DLD1 (cell line): ENCODE results near the gene GNAI1.
"Not testable (repeated sequence)": the region's sequence is repeated elsewhere in the genome, so short reads cannot be mapped to it uniquely, and the experiment has no call there.

Experiments
- in situ Hi-C: cut with HindIII; loops from 2 replicates; pipeline ENCODE4 v1.10.0; 2017; ENCODE audit warnings: low sequenced_read_pairs

GNAI1 gene

DNA sequence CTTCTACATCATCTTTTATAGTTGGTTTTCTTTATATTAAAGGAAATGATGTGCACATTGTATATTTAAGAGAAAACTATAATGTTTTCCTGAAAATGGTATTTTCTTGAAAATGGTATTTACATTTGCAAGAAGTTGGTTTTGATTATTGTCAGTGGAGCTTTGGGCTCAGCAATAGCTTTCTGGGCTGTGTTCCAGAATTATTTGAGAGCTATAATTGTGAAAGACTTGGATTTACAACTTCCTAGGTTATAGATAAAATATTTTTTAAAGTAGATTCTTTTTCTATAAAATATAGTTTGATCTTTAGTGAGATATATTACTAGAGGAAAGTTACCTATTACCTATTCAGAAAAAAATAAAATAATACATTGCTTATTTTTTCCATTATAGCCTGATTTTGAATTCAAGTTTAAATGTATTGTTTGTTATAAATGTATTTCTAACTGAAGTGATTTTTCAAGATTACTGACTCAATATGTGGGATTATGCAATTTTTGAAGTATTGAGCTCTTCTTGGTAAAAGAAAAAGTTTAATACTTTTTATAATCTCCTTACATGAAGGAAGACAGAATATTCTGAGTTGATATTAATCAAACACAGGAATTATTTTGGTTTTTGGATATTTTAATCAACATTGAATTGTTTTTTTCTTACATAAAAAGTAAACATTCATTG, 20.2 kb downstream of the GNAI1 start:
- in situ Hi-C loops, result no loop called here

DNA sequence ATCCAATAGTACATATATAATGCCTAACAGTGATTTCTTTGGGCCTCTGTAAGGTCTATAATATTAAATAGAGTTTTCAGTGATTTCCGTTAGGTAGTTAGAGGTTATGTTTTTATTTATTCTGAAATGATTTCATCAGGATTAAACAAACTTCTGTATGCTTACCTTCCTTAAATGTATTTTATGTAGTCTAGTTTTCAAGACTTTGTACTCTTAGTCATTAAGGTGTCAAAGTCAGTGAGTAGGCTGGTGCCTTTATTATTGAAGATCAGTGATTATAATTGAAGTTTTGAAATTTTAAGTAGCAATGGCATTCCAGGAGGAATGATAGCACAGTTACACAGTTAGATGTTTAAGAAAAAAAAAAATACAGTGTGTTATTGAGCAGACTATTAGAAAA, 20.7 kb downstream of the GNAI1 start:
- in situ Hi-C loops, result no loop called here

DNA sequence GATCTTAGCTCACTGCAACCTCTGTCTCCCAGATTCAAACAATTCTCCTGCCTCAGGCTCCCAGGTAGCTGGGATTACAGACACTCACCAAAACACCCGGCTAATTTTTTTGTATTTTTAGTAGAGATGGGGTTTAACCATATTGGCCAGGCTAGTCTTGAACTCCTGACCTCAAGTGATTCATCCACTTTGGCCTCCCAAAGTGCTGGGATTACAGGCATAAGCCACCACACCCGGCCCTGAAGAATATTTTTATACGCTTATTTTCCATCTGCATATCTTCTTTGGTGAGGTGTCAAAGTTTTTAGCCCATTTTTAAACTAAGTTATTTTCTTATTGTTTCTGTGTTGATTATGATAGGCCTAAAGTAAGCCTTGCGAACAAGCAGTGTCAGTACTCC, 23.1 kb downstream of the GNAI1 start:
- in situ Hi-C loops, result not testable (repeated sequence)

DNA sequence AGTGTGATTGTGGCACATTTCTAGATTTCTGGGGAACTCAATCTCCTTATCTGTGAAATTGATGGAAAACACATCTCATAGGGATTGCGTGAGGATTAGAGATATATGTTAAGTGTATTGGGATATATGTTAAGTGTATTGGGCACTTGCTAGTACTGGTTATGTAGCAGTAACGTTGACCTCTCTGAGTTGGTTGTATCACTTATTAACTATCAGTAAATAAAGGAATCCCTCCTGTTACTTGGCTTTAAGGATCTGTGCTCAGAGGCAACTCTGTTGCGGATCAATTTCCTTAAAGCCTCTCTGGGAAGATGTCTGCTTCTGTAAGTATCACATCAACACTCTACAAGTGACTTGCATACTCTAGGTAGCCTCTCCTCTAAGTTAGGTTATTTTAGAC, 25.2 kb downstream of the GNAI1 start:
- in situ Hi-C loops, result no loop called here

DNA sequence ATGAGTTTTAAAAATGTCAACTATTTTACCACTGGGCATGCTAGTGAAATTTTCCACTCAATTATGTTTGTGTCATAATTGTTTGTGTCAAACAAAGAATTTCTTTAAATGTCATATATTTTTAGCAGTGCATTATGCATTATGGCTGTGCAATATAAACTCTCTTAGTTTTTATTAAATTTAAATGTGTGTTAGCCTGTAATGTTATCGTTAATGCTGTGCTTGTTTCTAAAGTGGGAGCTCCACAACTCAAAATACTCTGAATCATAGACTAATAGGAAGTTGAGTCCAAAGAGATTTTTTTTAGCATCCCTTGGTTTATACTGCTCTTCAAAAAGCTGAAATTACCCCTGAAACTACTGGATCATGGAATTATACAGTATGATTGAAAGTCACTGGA, 26.8 kb downstream of the GNAI1 start:
- in situ Hi-C loops, result no loop called here

DNA sequence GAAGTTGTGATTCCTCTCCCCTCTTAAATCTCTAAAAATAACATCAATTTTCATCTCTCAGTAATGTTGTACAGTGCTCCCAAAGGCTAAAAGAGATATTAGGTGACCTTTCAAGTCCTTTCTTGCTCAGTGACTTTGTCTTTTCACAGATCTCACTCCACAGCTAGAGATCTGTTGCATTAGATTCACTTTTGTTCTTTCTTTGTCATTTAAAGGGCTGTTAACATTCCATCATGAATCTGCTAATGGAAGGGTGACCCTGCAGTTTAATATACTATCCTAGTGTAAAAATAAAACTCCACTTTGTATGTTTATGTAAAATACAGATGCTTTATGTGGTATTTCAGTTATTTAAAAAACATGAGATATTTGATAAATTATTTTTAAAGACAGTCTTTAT, 30.5 kb downstream of the GNAI1 start:
- in situ Hi-C loops, result no loop called here

DNA sequence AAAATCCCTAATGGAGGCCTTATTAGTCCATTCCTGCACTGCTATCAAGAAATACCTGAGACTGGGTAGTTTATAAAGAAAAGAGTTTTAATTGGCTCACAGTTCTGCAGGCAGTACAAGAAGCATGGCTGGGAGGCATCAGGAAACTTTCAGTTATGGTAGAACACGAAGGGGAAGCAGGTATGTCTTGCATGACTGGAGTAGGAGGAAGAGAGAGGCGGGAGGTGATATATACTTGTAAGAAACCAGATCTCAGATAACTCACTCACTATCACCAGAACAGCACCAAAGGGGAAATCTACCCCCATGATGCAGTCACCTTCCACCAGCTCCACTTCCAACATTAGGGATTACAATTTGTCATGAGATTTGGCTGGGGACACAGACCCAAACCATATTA, 35.8 kb downstream of the GNAI1 start:
- in situ Hi-C loops, result no loop called here

DNA sequence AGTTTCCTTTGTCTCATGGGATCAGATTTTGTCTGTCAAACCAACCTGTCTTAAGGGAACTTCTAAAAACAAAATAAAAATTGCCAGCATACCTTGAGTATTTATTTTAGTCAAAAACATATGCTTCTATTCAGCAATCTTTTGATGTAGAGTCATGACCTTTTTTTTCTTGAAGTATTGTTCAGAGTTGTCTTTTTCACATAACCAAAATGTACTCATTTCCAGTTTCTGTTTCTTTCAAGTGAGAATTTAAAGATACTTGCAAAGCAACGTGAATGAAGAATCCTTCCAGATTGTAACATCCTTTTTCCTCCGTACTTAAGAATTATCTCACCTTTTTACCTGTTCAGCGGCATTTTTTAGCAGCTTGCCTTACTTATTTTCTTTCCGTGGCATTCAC, 37.8 kb downstream of the GNAI1 start:
- in situ Hi-C loops, result no loop called here

DNA sequence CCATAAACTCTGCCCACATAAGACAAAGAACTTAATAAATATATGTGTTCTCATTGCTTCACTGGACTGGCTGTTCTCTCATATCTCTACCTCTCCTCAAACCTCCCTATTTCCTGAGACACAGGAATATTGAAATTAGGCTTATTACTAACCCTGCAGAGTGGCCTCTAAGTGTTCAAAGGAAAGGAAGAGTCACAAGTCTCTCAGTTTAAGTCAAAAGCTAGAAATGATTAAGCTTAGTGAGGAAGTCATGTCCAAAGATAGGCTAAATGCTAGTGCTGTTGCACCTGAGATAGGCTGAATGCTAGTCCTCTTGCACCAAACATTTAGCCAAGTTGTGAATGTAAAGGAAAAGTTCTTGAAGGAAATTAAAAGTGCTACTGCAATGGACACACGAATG, 41.1 kb downstream of the GNAI1 start:
- in situ Hi-C loops, result no loop called here

DNA sequence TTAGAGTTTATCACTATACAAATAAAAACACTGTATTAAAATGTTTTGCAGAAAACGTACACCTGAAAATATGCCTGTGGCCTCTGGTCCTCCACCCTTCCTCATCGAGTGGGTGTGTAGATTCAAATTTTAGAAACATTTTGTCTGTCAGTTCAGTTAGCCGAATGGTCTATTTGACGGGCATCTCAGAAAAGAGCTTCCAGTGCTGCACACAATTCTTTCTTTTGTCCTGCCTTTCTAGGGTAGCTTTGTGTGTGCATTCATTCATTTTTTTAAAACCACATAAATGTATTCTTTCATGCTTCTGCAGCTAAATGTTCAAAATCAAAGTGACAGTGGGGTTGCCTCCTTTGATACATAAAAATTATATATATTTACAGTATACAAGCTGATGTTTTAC, 46.8 kb downstream of the GNAI1 start:
- in situ Hi-C loops, result no loop called here

DNA sequence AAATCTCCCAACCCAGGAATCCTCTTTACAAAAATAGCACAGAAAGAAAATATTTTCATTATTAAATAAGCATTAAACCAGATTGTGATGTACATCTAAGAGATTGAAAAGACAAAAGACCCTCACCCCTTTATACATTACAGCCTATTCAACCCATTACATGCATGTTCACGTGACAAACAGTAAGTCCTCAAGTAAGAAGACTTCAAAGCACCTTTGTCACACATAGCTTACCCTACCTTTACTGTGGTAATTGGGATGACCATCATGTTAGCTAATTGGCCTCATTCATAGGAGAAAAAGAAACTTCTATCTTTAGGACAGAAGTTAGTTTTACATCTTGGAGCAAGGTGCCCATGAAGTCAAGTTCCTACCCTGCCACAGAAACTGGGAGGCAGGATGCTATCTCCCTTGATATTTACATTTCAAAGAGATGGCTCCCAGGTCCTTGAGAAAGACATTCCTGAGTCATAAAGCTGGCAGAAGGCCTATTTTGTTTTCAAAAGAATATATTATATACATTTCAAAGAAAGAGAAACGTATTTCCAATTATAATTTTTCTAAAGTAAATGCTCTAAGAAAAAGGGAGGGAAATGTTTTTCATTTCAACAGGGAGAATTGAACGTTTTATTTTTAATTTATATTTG, 48.1 kb downstream of the GNAI1 start:
- in situ Hi-C loops, result no loop called here

DNA sequence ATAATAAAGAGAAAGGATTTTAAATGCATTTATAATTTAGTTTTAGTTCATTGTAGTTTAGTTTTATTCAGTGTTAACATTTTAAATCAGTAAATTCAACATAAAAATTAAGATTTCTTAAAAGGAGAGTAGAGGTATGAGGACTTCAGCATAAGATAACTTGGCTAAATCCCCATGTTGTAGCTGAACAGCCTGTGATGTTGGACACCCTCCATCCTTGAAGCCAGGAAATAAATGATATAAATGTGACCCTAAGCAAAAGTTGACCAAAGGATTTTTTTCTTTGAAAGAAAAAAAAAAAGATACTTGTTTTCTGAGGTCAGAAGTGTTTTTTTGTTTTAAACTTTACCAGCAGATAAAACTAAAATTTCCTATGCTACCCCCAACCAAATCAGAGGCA, 48.7 kb downstream of the GNAI1 start:
- in situ Hi-C loops, result no loop called here

DNA sequence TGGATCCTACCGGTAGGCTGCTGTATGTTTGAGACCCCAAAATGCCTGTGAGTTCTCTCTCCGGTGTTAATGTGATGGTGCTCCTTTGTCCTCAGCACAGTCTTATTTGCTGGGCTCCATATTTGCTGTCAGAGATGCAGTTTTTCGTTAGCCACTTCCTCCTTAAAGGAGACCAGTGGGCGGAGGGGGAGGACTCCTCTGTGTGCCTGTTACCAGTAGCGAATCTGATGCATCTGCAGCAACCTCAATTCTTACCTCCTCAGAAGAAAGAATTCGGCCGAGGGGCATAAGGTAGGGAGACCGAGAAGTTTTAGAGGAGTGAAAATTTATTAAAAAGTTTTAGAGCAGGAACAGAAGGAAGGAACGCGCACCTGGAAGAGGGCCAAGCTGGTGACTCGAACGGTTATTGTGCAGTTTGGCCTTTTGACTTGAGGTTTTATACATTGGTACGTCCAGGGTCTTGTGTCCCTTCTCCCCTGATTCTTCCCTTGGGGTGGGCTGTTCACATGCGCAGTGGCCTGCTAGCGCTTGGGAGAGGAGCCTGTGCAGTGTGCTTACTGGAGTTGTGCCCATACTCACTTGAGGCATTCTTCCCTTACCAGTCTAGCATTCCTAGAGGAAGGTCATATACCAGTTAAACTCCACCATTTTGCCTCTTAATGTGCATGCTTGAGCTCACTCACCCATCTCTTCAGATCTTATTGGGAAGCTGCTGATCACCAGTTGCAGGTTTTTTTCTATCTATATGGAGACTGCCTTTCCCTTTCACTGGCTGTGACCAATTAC, 49.5 kb downstream of the GNAI1 start:
- in situ Hi-C loops, result no loop called here

DNA sequence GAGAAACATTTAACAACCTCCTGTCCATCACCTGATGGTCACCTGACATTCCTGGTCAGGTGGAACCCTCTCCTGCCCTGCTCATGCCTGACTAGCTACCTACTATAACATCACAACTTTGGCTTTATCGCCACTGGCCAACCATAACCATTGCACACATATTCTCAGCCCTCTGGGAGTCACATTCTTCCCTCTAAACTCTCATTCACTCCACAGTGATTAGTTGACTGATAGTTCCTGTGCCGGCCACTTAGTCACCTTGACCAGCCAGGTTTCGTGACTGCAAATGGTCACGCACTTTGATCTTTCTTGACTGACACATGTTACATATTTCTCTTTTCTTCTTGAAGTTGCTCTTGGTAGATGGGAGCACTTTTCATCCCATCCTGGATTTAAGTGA, 50.1 kb downstream of the GNAI1 start:
- in situ Hi-C loops, result no loop called here

DNA sequence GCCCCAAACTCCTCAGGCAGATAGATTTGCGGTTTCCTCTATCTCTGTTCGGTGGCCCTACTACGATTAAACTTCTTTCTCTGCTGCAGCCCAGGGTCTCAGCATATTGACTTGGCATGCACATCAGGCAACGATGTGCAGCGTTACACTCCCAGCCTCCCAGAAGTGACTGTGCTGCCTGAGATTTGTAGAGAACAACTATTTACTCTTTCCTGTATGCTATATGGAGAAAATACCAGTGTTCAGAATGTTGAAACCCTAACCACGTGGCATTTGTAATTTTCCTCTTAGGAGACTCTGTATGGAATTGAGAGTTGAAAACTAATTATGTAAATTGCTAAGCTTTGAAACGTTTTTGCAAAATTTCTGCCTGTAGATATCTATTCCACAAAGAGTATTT, 50.9 kb downstream of the GNAI1 start:
- in situ Hi-C loops, result no loop called here

DNA sequence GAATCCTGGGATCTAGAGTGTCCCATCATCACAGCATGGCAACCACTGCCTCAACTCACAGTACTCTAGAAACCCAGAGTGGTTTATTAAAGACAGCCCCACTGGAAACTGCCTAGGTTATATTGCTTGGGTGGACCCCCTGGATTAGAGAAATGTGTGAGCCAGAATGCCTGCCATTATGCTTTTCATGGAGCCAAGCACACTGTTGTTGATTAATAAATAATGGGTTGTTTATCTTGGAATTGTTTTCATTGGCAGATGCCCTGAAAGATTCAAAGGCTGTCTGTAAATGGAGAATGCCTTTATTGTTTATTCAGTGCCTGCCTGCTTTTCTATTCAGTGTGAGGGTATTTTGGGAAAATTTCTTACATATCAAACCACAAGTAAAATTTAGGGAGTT, 52.1 kb downstream of the GNAI1 start:
- in situ Hi-C loops, result no loop called here

DNA sequence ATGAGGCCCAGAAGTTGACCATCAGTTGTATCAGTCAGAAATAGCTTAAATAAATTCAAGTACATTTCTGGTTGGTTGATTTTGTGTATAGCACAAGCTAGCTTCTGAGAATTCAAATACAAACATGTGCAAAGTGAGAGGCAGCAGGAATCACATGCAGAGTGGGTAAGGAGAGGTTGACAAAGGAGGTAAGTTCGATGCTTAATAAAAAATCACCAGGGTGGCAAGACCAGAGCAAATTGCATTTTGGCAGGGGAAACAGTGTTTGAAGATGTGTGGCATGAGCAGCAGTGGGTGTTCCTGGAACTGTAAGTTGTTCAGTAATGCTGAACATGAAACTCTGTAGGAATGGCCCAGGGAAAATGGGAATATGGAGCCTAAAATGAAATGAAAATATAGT, 52.6 kb downstream of the GNAI1 start:
- in situ Hi-C loops, result no loop called here

DNA sequence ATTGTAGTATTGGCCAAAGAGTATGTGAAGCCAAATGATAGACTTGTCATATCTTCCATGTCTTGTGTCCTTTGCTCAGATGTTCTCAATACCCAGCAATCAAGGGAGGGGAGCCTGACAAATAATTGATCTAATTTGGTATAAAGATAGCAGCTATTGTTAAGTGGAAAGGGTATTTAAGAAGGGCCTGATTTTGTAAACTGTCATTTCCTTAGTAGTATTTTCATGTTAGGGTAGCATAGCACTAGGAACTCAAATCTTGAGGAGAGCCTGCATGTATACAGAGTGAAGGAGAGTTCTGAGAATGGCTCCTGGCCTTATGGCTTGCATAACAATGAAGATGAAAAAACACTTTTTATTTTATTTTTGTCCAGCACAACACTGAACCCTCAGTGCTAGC, 53.1 kb downstream of the GNAI1 start:
- in situ Hi-C loops, result no loop called here

DNA sequence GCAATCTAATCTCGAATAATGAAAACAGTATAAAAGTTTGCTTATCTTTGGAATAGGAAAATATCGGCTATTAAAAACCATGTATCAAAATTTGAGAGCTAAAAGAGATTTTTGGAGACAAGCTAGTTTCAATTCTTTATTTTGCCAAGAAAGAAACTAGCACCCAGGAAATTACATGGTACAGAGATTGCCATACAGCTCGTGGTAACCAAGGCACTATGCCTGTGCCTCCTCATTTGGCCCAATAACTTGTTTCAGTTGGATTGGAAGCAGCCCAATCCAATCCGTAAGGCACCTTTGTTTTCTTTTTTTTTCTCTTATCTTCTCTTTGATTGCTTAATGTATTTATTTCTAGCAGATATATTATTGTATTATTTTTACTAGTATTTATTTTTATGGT, 55.0 kb downstream of the GNAI1 start:
- in situ Hi-C loops, result no loop called here

DNA sequence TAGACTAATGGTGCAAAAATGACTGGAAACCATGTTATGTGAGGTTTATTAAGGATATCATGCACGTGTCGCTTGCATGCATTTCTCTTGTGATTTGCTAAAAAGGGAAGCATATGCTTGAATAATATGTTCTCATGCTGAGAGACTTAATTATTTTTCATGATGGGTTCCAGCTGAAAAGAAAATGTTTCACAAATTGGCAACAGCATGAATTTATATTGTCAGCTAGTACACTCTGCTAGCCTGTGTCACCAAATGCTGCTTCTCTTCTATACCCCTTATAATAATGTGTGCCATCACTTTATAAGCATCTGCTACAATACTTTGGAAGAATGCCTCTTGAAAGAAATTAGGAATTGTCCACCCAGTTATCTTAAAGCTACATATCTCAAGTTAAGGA, 63.0 kb downstream of the GNAI1 start:
- in situ Hi-C loops, result no loop called here

DNA sequence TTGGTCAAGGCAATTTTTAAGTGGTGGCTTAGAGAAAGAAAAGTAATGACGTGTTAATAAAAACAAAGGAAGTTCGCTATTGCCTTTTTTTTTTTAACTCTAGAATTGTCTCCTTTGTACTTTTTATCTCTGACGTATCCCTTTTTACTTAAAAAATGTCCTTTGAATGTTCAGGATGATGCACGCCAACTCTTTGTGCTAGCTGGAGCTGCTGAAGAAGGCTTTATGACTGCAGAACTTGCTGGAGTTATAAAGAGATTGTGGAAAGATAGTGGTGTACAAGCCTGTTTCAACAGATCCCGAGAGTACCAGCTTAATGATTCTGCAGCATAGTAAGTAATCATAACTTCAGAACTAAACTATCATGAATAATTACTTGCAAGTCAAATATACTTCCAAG, 64.4 kb downstream of the GNAI1 start:
- in situ Hi-C loops, result no loop called here

DNA sequence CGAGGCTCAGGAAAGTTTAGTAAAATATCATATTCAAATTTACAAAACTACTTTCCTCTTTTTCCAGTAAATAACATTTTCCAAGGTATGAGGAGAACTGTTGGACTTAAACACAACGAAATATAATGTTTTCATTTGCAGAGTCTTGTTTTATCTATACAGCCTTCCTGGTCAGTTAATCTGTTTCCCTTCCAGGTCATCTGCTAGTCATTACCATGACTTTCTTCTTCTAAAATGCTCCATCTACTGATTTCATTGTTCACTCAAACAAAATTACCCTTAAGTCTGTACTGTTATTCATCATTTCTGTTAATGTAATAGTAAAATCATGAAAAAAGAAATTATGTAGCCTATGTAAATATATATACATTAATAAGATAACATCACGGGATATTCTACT, 69.8 kb downstream of the GNAI1 start:
- in situ Hi-C loops, result no loop called here
